D721Med (cell line): ENCODE measurements around the gene RBBP5.

Experiments
- DNase-seq: peaks from one replicate; pipeline ENCODE4 v3.0.0; 2011; ENCODE audit warnings: low spot score; ENCODE audit not compliant: insufficient read length
- FAIRE-seq: peaks from 2 replicates; lab custom pipeline; 2011; peaks lifted over from hg19 to GRCh38; lab: Jason Lieb, UNC
- CTCF ChIP-seq: IDR thresholded peaks from 2 replicates; pipeline ENCODE4 v1.5.1; 2012; ENCODE audit warnings: mild to moderate bottlenecking, control low read depth; ENCODE audit not compliant: insufficient read depth; ENCODE audit errors: missing control alignments

The RBBP5 gene

GRCh38 chr1:205121660-205122488, at the start of gene RBBP5:
Gene RBBP5, minus strand, starts transcription at chr1:205121978. Its CDS starts 105 bp downstream, at chr1:205121873.
- FAIRE-seq (peak; percentile 88), DNase-seq (peak; percentile 84)
- peak; percentile 95 for TF ChIP-seq CTCF

GRCh38 chr1:205171369-205171768, 49.6 kb upstream of the RBBP5 start:
- FAIRE-seq (no peak), DNase-seq (no peak)
- no peak for TF ChIP-seq CTCF

- FAIRE-seq (no peak), DNase-seq (no peak)
- no peak for TF ChIP-seq CTCF
These were observed 48.9 kb upstream of the RBBP5 start for GRCh38 chr1:205170532-205171269.

GRCh38 chr1:205169248-205169647, 47.5 kb upstream of the RBBP5 start:
- TF ChIP-seq CTCF: no peak
- FAIRE-seq: no peak
- no peak for DNase-seq

GRCh38 chr1:205168291-205168690, 46.5 kb upstream of the RBBP5 start:
- FAIRE-seq (no peak), DNase-seq (no peak)
- no peak for TF ChIP-seq CTCF

- FAIRE-seq (no peak), DNase-seq (no peak)
- TF ChIP-seq CTCF: no peak
These were observed 40.5 kb upstream of the RBBP5 start for GRCh38 chr1:205162301-205162700.
